Measurements from ENCODE around the gene ZNF253. TPM values are rescaled to one million over a fixed set of nuclear protein-coding genes. Genes with fewer than 3 reads are reported as not detected.

Gene ZNF253
- total and polyA plus RNA-seq, 2 of the 13 experiments (the other 11 are each of a cell fraction or from before 2014, with no cell fraction given): 3.5 to 10.6 TPM

DNA sequence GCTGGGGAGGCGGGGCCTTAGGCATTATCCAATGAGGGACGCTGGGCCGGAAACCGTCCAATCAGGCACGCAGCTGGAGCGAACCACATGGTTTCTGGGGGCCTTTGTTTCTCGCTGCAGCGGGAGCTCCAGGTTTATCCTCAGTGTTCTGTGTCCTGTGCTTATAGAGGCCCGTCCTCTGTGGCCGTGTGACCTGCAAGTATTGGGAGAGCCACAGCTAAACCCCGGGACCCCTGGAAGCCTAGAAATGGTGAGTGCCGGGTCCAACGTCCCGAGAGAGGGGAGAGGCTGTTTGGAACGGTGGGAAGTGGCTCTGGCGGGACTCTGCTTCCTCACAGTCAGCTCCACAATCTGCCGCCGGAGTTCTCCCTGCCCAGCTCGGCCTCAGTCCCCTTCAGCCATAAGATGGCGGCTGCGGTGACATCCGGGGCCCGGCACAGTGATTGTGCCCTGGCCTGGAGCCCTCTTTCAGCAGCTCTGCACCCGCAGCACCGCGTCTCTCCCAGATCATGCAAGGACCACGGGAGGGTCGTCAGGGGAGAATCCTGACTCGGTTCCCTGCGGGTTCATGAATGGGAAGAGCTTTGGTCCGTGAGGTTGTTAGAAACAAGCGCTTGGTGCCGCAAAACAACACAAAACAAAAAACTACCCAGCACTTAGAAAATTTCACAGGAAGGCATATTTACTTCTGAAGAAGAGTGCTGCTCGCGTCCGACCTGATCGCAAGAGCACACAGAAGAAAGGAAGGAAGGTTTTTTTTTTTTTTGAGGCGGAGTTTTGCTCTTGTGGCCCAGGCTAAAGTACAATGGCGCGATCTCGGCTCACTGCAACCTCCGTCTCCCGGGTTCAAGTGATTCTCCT lies at the start of gene ZNF253 (continued):
- TF ChIP-seq, protein P1, sequence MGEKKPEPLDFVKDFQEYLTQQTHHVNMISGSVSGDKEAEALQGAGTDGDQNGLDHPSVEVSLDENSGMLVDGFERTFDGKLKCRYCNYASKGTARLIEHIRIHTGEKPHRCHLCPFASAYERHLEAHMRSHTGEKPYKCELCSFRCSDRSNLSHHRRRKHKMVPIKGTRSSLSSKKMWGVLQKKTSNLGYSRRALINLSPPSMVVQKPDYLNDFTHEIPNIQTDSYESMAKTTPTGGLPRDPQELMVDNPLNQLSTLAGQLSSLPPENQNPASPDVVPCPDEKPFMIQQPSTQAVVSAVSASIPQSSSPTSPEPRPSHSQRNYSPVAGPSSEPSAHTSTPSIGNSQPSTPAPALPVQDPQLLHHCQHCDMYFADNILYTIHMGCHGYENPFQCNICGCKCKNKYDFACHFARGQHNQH (CRISPR knock-in tag; IDR thresholded peaks at IDR 0.05): peak; percentile 30; the same call in 1 of the 2 replicates
- TF ChIP-seq ZNF496 (CRISPR knock-in tag; IDR thresholded peaks at IDR 0.05; ENCODE audit: insufficient replicate concordance): no peak
- TF ChIP-seq, protein P2, sequence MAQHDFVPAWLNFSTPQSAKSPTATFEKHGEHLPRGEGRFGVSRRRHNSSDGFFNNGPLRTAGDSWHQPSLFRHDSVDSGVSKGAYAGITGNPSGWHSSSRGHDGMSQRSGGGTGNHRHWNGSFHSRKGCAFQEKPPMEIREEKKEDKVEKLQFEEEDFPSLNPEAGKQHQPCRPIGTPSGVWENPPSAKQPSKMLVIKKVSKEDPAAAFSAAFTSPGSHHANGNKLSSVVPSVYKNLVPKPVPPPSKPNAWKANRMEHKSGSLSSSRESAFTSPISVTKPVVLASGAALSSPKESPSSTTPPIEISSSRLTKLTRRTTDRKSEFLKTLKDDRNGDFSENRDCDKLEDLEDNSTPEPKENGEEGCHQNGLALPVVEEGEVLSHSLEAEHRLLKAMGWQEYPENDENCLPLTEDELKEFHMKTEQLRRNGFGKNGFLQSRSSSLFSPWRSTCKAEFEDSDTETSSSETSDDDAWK (CRISPR knock-in tag; IDR thresholded peaks at IDR 0.05): no peak
- no peak for TF ChIP-seq TSC22D2 (CRISPR knock-in tag; IDR thresholded peaks at IDR 0.05; ENCODE audit: borderline replicate concordance)
- TF ChIP-seq HDAC6 (IDR thresholded peaks at IDR 0.05; ENCODE audit: low read depth, low read length): no peak
- TF ChIP-seq CAMTA2 (CRISPR knock-in tag; IDR thresholded peaks at IDR 0.05; ENCODE audit: borderline replicate concordance): 0 out of 2 replicates have a peak, but pooled peaks have one; percentile 6
- 0 out of 2 replicates have a peak, but pooled peaks have one; percentile 12 for TF ChIP-seq ZNF12 (CRISPR knock-in tag; IDR thresholded peaks at IDR 0.05)
- TF ChIP-seq SP5 (CRISPR knock-in tag; IDR thresholded peaks at IDR 0.05; ENCODE audit: borderline replicate concordance, low read depth): no peak
- TF ChIP-seq, protein P3, sequence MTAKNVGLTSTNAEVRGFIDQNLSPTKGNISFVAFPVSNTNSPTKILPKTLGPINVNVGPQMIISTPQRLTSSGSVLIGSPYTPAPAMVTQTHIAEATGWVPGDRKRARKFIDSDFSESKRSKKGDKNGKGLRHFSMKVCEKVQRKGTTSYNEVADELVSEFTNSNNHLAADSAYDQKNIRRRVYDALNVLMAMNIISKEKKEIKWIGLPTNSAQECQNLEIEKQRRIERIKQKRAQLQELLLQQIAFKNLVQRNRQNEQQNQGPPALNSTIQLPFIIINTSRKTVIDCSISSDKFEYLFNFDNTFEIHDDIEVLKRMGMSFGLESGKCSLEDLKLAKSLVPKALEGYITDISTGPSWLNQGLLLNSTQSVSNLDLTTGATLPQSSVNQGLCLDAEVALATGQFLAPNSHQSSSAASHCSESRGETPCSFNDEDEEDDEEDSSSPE (CRISPR knock-in tag; IDR thresholded peaks at IDR 0.05): peak; percentile 67
- TF ChIP-seq, protein P4, sequence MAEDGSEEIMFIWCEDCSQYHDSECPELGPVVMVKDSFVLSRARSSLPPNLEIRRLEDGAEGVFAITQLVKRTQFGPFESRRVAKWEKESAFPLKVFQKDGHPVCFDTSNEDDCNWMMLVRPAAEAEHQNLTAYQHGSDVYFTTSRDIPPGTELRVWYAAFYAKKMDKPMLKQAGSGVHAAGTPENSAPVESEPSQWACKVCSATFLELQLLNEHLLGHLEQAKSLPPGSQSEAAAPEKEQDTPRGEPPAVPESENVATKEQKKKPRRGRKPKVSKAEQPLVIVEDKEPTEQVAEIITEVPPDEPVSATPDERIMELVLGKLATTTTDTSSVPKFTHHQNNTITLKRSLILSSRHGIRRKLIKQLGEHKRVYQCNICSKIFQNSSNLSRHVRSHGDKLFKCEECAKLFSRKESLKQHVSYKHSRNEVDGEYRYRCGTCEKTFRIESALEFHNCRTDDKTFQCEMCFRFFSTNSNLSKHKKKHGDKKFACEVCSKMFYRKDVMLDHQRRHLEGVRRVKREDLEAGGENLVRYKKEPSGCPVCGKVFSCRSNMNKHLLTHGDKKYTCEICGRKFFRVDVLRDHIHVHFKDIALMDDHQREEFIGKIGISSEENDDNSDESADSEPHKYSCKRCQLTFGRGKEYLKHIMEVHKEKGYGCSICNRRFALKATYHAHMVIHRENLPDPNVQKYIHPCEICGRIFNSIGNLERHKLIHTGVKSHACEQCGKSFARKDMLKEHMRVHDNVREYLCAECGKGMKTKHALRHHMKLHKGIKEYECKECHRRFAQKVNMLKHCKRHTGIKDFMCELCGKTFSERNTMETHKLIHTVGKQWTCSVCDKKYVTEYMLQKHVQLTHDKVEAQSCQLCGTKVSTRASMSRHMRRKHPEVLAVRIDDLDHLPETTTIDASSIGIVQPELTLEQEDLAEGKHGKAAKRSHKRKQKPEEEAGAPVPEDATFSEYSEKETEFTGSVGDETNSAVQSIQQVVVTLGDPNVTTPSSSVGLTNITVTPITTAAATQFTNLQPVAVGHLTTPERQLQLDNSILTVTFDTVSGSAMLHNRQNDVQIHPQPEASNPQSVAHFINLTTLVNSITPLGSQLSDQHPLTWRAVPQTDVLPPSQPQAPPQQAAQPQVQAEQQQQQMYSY (CRISPR knock-in tag; IDR thresholded peaks at IDR 0.05): no peak; the same call in 1 of the 2 replicates
- TF ChIP-seq BRCA1 (CRISPR knock-in tag; IDR thresholded peaks at IDR 0.05): peak; percentile 50; the same call in 1 of the 2 replicates
- TF ChIP-seq SRY (CRISPR knock-in tag; IDR thresholded peaks at IDR 0.05): no peak
- no peak for TF ChIP-seq ZNF121 (CRISPR knock-in tag; IDR thresholded peaks at IDR 0.05)
- peak; percentile 32 for TF ChIP-seq AGO1 (IDR thresholded peaks at IDR 0.05; ENCODE audit: low read depth, low read length, poor library complexity, severe bottlenecking)
- no peak for TF ChIP-seq HDAC2 (CRISPR knock-in tag; IDR thresholded peaks at IDR 0.05)
- peak; percentile 13; the same call in 1 of the 2 replicates for TF ChIP-seq KMT2B (CRISPR knock-in tag; IDR thresholded peaks at IDR 0.05)
- TF ChIP-seq ZNF260 (CRISPR knock-in tag; IDR thresholded peaks at IDR 0.05; ENCODE audit: borderline replicate concordance, low read depth): no peak
- peak; percentile 70; the same call in 1 of the 2 replicates for TF ChIP-seq ARNT2 (CRISPR knock-in tag; IDR thresholded peaks at IDR 0.05; ENCODE audit: low read depth)
- TF ChIP-seq ZNF180 (CRISPR knock-in tag; IDR thresholded peaks at IDR 0.05; ENCODE audit: borderline replicate concordance, low read depth): no peak
- TF ChIP-seq EED (CRISPR knock-in tag; IDR thresholded peaks at IDR 0.05): no peak
- peak; percentile 97 for TF ChIP-seq POLR2AphosphoS5 (IDR thresholded peaks at IDR 0.05; ENCODE audit: low read depth, low read length)
- TF ChIP-seq KDM4B (CRISPR knock-in tag; IDR thresholded peaks at IDR 0.05): no peak

Measured in HepG2 (cell line).